WTC11 (cell line): Measurements from ENCODE around the gene BBS9. TPM values are rescaled to one million over a fixed set of nuclear protein-coding genes. Genes with fewer than 3 reads are reported as not detected.

Source experiments
- ATAC-seq: fragments of 200-7000 bp; cut with Tn5 transposase; 2 replicates; pipeline ENCODE4 v1.10.0; 2021; ENCODE audit warnings: mild to moderate bottlenecking, moderate library complexity
- CTCF ChIA-PET: fragments of 300-600 bp; sonication (Branson Sonifier 250); formaldehyde crosslinking; loops from one replicate; lab custom pipeline; 2021; ENCODE audit warnings: antibody characterized with exemption; lab: Charles Lee
- POLR2A ChIA-PET: fragments of 350-600 bp; sonication (Branson Sonifier 250); formaldehyde crosslinking; loops from one replicate; lab custom pipeline; 2021; ENCODE audit warnings: antibody characterized with exemption; lab: Charles Lee
- DNase-seq: peaks from one replicate; pipeline ENCODE4 v3.0.0; 2021; ENCODE audit warnings: low spot score
- H3K27ac Mint-ChIP-seq: 2 replicates; pipeline ENCODE4 v1.8.0; 2021; ENCODE audit warnings: mixed read lengths
- H3K27me3 Mint-ChIP-seq: 2 replicates; pipeline ENCODE4 v1.8.0; 2021; ENCODE audit warnings: low read depth, mild to moderate bottlenecking, moderate library complexity, mixed read lengths
- H3K36me3 Mint-ChIP-seq: 2 replicates; pipeline ENCODE4 v1.8.0; 2021; ENCODE audit warnings: mixed read lengths
- H3K4me1 Mint-ChIP-seq: 2 replicates; pipeline ENCODE4 v1.8.0; 2022; ENCODE audit warnings: mixed read lengths
- H3K4me3 Mint-ChIP-seq: 2 replicates; pipeline ENCODE4 v1.8.0; 2021; ENCODE audit warnings: mild to moderate bottlenecking, moderate library complexity, mixed read lengths
- H3K9me3 Mint-ChIP-seq: 2 replicates; pipeline ENCODE4 v1.8.0; 2021; ENCODE audit warnings: mixed read lengths
- ELF4 ChIP-seq: sonication (generic); formaldehyde crosslinking; IDR thresholded peaks from 2 replicates; pipeline ENCODE4 v1.8.1; 2022; ENCODE audit warnings: low read depth, mild to moderate bottlenecking, moderate library complexity, missing genetic modification reagents
- FOXP4 ChIP-seq: sonication (generic); formaldehyde crosslinking; IDR thresholded peaks from 2 replicates; pipeline ENCODE4 v1.8.0; 2022; ENCODE audit warnings: mild to moderate bottlenecking, missing genetic modification reagents
- HMGXB4 ChIP-seq: sonication (generic); formaldehyde crosslinking; IDR thresholded peaks from 2 replicates; pipeline ENCODE4 v1.8.1; 2023; ENCODE audit warnings: mild to moderate bottlenecking, moderate library complexity, missing genetic modification reagents
- JAZF1 ChIP-seq: fragments of 250-450 bp; sonication (Bioruptor Pico); IDR thresholded peaks from 2 replicates; pipeline ENCODE4 v1.9.0; 2021; ENCODE audit warnings: moderate library complexity, mild to moderate bottlenecking, inconsistent platforms
- JUN ChIP-seq: sonication (generic); formaldehyde crosslinking; IDR thresholded peaks from 2 replicates; pipeline ENCODE4 v1.8.0; 2023; ENCODE audit warnings: mild to moderate bottlenecking, missing genetic modification reagents
- MXD4 ChIP-seq: fragments of 250-450 bp; sonication (Bioruptor Pico); IDR thresholded peaks from 2 replicates; pipeline ENCODE4 v1.8.0; 2021; ENCODE audit warnings: mild to moderate bottlenecking, moderate library complexity, borderline replicate concordance
- NR2C2 ChIP-seq: sonication (generic); formaldehyde crosslinking; IDR thresholded peaks from 2 replicates; pipeline ENCODE4 v1.8.0; 2022; ENCODE audit warnings: mild to moderate bottlenecking, missing genetic modification reagents
- OVOL2 ChIP-seq: fragments of 250-450 bp; sonication (Bioruptor Pico); IDR thresholded peaks from 2 replicates; pipeline ENCODE4 v1.9.0; 2021; ENCODE audit warnings: mild to moderate bottlenecking, borderline replicate concordance
- RELA ChIP-seq: sonication (generic); formaldehyde crosslinking; IDR thresholded peaks from 2 replicates; pipeline ENCODE4 v1.8.1; 2022; ENCODE audit warnings: missing genetic modification reagents, mild to moderate bottlenecking, borderline replicate concordance
- SOX15 ChIP-seq: fragments of 250-450 bp; sonication (Bioruptor Pico); IDR thresholded peaks from 2 replicates; pipeline ENCODE4 v1.9.0; 2021; ENCODE audit warnings: mild to moderate bottlenecking
- ZNF121 ChIP-seq: sonication (generic); formaldehyde crosslinking; IDR thresholded peaks from 2 replicates; pipeline ENCODE4 v1.8.0; 2023; ENCODE audit warnings: missing genetic modification reagents
- ZNF416 ChIP-seq: fragments of 250-450 bp; sonication (Bioruptor Pico); IDR thresholded peaks from 2 replicates; pipeline ENCODE4 v1.9.0; 2021; ENCODE audit warnings: mild to moderate bottlenecking, inconsistent platforms
- total RNA-seq: library from RNA; stranded (reverse); gene quantifications from 3 replicates; pipeline ENCODE4 v1.2.3, GENCODE V29; 2021
- TF ChIP-seq, protein P1 (sequence below): fragments of 250-450 bp; sonication (Bioruptor Pico); IDR thresholded peaks from 2 replicates; pipeline ENCODE4 v1.9.0; 2021; ENCODE audit warnings: moderate library complexity, mild to moderate bottlenecking, inconsistent platforms, borderline replicate concordance
- TF ChIP-seq, protein P2 (sequence below): fragments of 200-600 bp; IDR thresholded peaks from 2 replicates; pipeline ENCODE4 v1.8.0; 2022; ENCODE audit warnings: antibody characterized with exemption
- TF ChIP-seq, protein P3 (sequence below): fragments of 250-450 bp; sonication (Bioruptor Pico); IDR thresholded peaks from 2 replicates; pipeline ENCODE4 v1.8.0; 2021; ENCODE audit warnings: mild to moderate bottlenecking

BBS9 gene
- total RNA-seq, 1 experiment from 2014 or later: 56.6 TPM

- H3K27ac Mint-ChIP-seq: no peak overlapping the region
- H3K9me3 Mint-ChIP-seq: peaks cover 14% of the 10 kb centered on the region
- TF ChIP-seq, protein P1, sequence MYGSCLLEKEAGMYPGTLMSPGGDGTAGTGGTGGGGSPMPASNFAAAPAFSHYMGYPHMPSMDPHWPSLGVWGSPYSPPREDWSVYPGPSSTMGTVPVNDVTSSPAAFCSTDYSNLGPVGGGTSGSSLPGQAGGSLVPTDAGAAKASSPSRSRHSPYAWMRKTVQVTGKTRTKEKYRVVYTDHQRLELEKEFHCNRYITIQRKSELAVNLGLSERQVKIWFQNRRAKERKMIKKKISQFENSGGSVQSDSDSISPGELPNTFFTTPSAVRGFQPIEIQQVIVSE (CRISPR knock-in tag): no peak
- TF ChIP-seq OVOL2 (CRISPR knock-in tag) (no peak), ZNF121 (CRISPR knock-in tag) (no peak), JUN (CRISPR knock-in tag) (no peak), ELF4 (CRISPR knock-in tag) (no peak), ZNF416 (CRISPR knock-in tag) (no peak), MXD4 (CRISPR knock-in tag) (no peak)
- TF ChIP-seq, protein P2, sequence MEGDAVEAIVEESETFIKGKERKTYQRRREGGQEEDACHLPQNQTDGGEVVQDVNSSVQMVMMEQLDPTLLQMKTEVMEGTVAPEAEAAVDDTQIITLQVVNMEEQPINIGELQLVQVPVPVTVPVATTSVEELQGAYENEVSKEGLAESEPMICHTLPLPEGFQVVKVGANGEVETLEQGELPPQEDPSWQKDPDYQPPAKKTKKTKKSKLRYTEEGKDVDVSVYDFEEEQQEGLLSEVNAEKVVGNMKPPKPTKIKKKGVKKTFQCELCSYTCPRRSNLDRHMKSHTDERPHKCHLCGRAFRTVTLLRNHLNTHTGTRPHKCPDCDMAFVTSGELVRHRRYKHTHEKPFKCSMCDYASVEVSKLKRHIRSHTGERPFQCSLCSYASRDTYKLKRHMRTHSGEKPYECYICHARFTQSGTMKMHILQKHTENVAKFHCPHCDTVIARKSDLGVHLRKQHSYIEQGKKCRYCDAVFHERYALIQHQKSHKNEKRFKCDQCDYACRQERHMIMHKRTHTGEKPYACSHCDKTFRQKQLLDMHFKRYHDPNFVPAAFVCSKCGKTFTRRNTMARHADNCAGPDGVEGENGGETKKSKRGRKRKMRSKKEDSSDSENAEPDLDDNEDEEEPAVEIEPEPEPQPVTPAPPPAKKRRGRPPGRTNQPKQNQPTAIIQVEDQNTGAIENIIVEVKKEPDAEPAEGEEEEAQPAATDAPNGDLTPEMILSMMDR: no peak
- TF ChIP-seq, all 79 proteins: peak for 0
- ATAC-seq (no peak), DNase-seq (no peak)
- CTCF ChIA-PET: no interaction called here
- Mint-ChIP-seq H3K27me3 (no peaks in the 10 kb centered on the region), H3K4me1 (peaks cover 24% of the 10 kb centered on the region), H3K4me3 (no peak overlapping the region), H3K36me3 (peaks cover 29% of the 10 kb centered on the region)
- POLR2A ChIA-PET: no interaction called here
Measured at GRCh38 chr7:33649476-33650441, 520.4 kb downstream of the BBS9 start.

GRCh38 chr7:33650828-33651227 lies 521.5 kb downstream of the BBS9 start:
- ChIA-PET CTCF (no interaction called here), POLR2A (no interaction called here)
- DNase-seq (no peak), ATAC-seq (no peak)
- peaks cover 14% of the 10 kb centered on the region for H3K9me3 Mint-ChIP-seq
- no peak overlapping the region for H3K4me3 Mint-ChIP-seq
- H3K27ac Mint-ChIP-seq: no peak overlapping the region
- TF ChIP-seq, protein P3, sequence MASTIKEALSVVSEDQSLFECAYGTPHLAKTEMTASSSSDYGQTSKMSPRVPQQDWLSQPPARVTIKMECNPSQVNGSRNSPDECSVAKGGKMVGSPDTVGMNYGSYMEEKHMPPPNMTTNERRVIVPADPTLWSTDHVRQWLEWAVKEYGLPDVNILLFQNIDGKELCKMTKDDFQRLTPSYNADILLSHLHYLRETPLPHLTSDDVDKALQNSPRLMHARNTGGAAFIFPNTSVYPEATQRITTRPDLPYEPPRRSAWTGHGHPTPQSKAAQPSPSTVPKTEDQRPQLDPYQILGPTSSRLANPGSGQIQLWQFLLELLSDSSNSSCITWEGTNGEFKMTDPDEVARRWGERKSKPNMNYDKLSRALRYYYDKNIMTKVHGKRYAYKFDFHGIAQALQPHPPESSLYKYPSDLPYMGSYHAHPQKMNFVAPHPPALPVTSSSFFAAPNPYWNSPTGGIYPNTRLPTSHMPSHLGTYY (CRISPR knock-in tag): no peak
- TF ChIP-seq FOXP4 (CRISPR knock-in tag) (no peak), JAZF1 (CRISPR knock-in tag) (no peak)
- H3K27me3 Mint-ChIP-seq: no peaks in the 10 kb centered on the region
- H3K36me3 Mint-ChIP-seq: peaks cover 29% of the 10 kb centered on the region
- peaks cover 24% of the 10 kb centered on the region for H3K4me1 Mint-ChIP-seq

DNA sequence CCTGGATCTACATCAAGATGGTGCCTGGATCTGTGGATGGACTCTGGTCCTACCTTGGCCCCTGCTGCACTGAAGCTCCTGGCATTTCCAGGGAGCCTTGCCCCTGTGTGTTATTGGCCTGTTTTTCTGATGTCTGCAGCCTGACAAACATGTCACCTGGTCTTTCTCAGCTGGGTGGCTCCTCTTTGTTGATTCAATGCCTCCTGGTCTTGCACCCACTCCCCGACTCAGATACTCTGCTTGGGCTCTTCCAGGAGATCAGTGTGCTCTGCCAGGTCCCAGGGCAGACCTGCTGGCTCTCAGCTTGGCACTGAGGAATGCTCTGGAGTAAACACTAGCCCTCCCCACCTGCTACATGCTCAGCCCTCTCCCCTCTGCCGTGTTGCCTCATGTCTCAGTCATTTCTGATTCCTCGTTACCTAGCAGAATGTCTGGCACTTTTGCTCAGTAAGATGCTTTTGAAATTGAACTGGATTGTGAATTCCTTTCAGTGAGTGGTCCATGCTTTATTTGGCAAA lies 522.7 kb downstream of the BBS9 start:
- DNase-seq: no peak
- TF ChIP-seq RELA (CRISPR knock-in tag): no peak
- TF ChIP-seq NR2C2 (CRISPR knock-in tag): no peak
- no peak for TF ChIP-seq SOX15
- no peak for TF ChIP-seq HMGXB4 (CRISPR knock-in tag)
- Mint-ChIP-seq H3K36me3 (peaks cover 19% of the 10 kb centered on the region), H3K4me1 (peaks cover 13% of the 10 kb centered on the region), H3K9me3 (peaks cover 14% of the 10 kb centered on the region), H3K4me3 (no peak overlapping the region), H3K27me3 (no peaks in the 10 kb centered on the region), H3K27ac (no peak overlapping the region)
- ChIA-PET POLR2A (no interaction called here), CTCF (no interaction called here)
- ATAC-seq: no peak; the same call in none of the 2 replicates
